ENCODE data around the gene BICRA.

BICRA gene

GRCh38 chr19:47735131-47735530 lies 126.2 kb downstream of the BICRA start:
- TF ChIP-seq SNAI2 (CRISPR knock-in tag; IDR thresholded peaks at IDR 0.05) (no peak), ZFP3 (CRISPR knock-in tag; IDR thresholded peaks at IDR 0.05) (no peak), PPARA (CRISPR knock-in tag; IDR thresholded peaks at IDR 0.05; ENCODE audit: borderline replicate concordance) (no peak), CSDC2 (CRISPR knock-in tag; IDR thresholded peaks at IDR 0.05) (no peak), ARNTL (CRISPR knock-in tag; IDR thresholded peaks at IDR 0.05; ENCODE audit: borderline replicate concordance, low read depth) (no peak), TCF4 (CRISPR knock-in tag; IDR thresholded peaks at IDR 0.05; ENCODE audit: borderline replicate concordance) (no peak), ZNF8 (CRISPR knock-in tag; IDR thresholded peaks at IDR 0.05) (no peak), ESRRG (CRISPR knock-in tag; IDR thresholded peaks at IDR 0.05) (no peak), TSHZ2 (CRISPR knock-in tag; IDR thresholded peaks at IDR 0.05) (no peak), PATZ1 (CRISPR knock-in tag; IDR thresholded peaks at IDR 0.05; ENCODE audit: borderline replicate concordance) (no peak), ZNF565 (CRISPR knock-in tag; conservative IDR thresholded peaks at IDR 0.05; ENCODE audit: low read depth) (no peak), GLIS3 (CRISPR knock-in tag; IDR thresholded peaks at IDR 0.05) (no peak), ISL1 (CRISPR knock-in tag; IDR thresholded peaks at IDR 0.05) (no peak)
- TF ChIP-seq, protein P1, sequence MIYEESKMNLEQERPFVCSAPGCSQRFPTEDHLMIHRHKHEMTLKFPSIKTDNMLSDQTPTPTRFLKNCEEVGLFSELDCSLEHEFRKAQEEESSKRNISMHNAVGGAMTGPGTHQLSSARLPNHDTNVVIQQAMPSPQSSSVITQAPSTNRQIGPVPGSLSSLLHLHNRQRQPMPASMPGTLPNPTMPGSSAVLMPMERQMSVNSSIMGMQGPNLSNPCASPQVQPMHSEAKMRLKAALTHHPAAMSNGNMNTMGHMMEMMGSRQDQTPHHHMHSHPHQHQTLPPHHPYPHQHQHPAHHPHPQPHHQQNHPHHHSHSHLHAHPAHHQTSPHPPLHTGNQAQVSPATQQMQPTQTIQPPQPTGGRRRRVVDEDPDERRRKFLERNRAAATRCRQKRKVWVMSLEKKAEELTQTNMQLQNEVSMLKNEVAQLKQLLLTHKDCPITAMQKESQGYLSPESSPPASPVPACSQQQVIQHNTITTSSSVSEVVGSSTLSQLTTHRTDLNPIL (CRISPR knock-in tag; IDR thresholded peaks at IDR 0.05; ENCODE audit: low read depth) = no peak
- TF ChIP-seq, protein P2, sequence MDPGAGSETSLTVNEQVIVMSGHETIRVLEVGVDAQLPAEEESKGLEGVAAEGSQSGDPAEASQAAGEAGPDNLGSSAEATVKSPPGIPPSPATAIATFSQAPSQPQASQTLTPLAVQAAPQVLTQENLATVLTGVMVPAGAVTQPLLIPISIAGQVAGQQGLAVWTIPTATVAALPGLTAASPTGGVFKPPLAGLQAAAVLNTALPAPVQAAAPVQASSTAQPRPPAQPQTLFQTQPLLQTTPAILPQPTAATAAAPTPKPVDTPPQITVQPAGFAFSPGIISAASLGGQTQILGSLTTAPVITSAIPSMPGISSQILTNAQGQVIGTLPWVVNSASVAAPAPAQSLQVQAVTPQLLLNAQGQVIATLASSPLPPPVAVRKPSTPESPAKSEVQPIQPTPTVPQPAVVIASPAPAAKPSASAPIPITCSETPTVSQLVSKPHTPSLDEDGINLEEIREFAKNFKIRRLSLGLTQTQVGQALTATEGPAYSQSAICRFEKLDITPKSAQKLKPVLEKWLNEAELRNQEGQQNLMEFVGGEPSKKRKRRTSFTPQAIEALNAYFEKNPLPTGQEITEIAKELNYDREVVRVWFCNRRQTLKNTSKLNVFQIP (CRISPR knock-in tag; IDR thresholded peaks at IDR 0.05; ENCODE audit: borderline replicate concordance, low read depth) = no peak
- TF ChIP-seq, protein P3, sequence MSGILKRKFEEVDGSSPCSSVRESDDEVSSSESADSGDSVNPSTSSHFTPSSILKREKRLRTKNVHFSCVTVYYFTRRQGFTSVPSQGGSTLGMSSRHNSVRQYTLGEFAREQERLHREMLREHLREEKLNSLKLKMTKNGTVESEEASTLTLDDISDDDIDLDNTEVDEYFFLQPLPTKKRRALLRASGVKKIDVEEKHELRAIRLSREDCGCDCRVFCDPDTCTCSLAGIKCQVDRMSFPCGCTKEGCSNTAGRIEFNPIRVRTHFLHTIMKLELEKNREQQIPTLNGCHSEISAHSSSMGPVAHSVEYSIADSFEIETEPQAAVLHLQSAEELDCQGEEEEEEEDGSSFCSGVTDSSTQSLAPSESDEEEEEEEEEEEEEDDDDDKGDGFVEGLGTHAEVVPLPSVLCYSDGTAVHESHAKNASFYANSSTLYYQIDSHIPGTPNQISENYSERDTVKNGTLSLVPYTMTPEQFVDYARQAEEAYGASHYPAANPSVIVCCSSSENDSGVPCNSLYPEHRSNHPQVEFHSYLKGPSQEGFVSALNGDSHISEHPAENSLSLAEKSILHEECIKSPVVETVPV (CRISPR knock-in tag; IDR thresholded peaks at IDR 0.05) = no peak

GRCh38 chr19:47740866-47741519 lies 132.1 kb downstream of the BICRA start:
- ATAC-seq = no peak
- TF ChIP-seq ZNF565 (CRISPR knock-in tag; conservative IDR thresholded peaks at IDR 0.05; ENCODE audit: low read depth) = no peak
- TF ChIP-seq, protein P2 (CRISPR knock-in tag; IDR thresholded peaks at IDR 0.05; ENCODE audit: borderline replicate concordance, low read depth) = no peak
- TF ChIP-seq TOX (CRISPR knock-in tag; IDR thresholded peaks at IDR 0.05; ENCODE audit: borderline replicate concordance) = no peak
- no peak for TF ChIP-seq RARB (CRISPR knock-in tag; IDR thresholded peaks at IDR 0.05)
- no peak for TF ChIP-seq BACH2 (CRISPR knock-in tag; IDR thresholded peaks at IDR 0.05; ENCODE audit: borderline replicate concordance)
- no peak for TF ChIP-seq SNAI2 (CRISPR knock-in tag; IDR thresholded peaks at IDR 0.05)
- TF ChIP-seq TCF4 (CRISPR knock-in tag; IDR thresholded peaks at IDR 0.05; ENCODE audit: borderline replicate concordance) = no peak
- TF ChIP-seq, protein P1 (CRISPR knock-in tag; IDR thresholded peaks at IDR 0.05; ENCODE audit: low read depth) = no peak
- TF ChIP-seq ZFP3 (CRISPR knock-in tag; IDR thresholded peaks at IDR 0.05) = no peak
- TF ChIP-seq ZNF70 (CRISPR knock-in tag; IDR thresholded peaks at IDR 0.05) = no peak
- no peak for TF ChIP-seq ZFP30 (CRISPR knock-in tag; IDR thresholded peaks at IDR 0.05)
- TF ChIP-seq PATZ1 (CRISPR knock-in tag; IDR thresholded peaks at IDR 0.05; ENCODE audit: borderline replicate concordance) = no peak
- TF ChIP-seq GLIS3 (CRISPR knock-in tag; IDR thresholded peaks at IDR 0.05) = no peak
- TF ChIP-seq OSR1 (CRISPR knock-in tag; IDR thresholded peaks at IDR 0.05) = no peak
- no peak for TF ChIP-seq ARNTL (CRISPR knock-in tag; IDR thresholded peaks at IDR 0.05; ENCODE audit: borderline replicate concordance, low read depth)
- no peak for TF ChIP-seq ESRRG (CRISPR knock-in tag; IDR thresholded peaks at IDR 0.05)

More at GRCh38 chr19:47735131-47735530, 126.2 kb downstream of the BICRA start:
- ATAC-seq = no peak

Data from SK-N-SH treated with all-trans-retinoic acid at 6 μM for 48 hours (cell line).